Measurements from ENCODE around the gene PSAP. TPM values are rescaled to one million over a fixed set of nuclear protein-coding genes. Genes with fewer than 3 reads are reported as not detected.

Gene PSAP
- polyA plus RNA-seq, 1 donor from 2014 or later = 651 TPM

DNA sequence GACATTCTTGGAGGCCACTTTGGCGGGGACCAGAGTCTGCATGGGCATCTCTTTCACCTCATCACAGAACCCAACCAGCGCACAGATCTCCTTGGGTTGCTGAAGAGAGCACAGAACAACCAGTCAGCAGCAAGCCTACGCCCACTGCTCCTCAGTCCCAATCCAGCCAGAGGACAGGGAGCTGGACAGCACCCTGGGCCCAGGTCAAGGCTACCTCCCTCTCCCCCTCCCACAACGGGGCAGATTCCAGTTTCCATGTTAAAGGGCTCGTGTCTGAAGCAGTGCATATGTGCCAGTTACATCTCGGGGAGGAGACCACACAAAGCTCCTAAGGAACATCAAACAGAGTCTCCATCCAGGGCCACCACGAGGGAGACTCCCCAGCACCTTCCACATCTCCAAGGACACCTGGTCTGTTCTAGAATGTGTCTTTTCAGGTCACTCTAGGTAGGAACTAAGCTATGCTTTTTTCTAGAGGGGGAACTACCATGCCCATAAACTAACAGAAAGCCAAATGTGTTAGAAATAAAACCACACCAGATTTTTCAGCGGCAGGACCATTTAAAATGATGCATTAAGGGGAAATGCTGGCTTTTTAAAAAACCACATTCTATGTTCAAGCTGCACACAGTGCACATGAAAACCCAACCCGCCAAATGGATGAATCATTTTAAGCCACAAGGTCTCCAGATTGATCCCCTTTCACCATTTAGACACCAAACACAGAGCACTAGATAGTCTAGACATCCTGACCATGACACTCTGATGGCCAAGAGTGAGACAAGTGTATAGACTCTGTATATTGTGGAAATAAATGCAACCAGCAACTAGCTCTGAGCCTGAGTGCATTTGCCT, 28.9 kb downstream of the PSAP start:
- Histone ChIP-seq H2AFZ (ENCODE audit: low read depth, low read length) (no peak overlapping the region), H3K4me3 (ENCODE audit: low read length) (no peak overlapping the region), H3K27me3 (ENCODE audit: insufficient read depth, low read depth, low read length) (no peaks in the 10 kb centered on the region), H3K9me2 (ENCODE audit: insufficient read depth, low read length) (no peaks in the 10 kb centered on the region), H3K36me3 (ENCODE audit: insufficient read depth, low read length) (peaks cover 9% of the 10 kb centered on the region), H3K4me2 (ENCODE audit: low read length) (no peak overlapping the region), H3K9ac (ENCODE audit: low read length) (no peak overlapping the region), H3K27ac (ENCODE audit: low read length) (no peak overlapping the region), H3K9me3 (ENCODE audit: low read length) (no peaks in the 10 kb centered on the region), H3F3A (ENCODE audit: insufficient read depth, low read length, poor library complexity, severe bottlenecking) (no peaks in the 10 kb centered on the region), H3K79me2 (replicated peaks; ENCODE audit: insufficient read depth, low read length) (no peaks in the 10 kb centered on the region), H4K20me1 (ENCODE audit: insufficient read depth) (no peaks in the 10 kb centered on the region)
- TF ChIP-seq MXI1 (conservative IDR thresholded peaks at IDR 0.05; ENCODE audit: poor library complexity, severe bottlenecking) = no peak
- TF ChIP-seq SMC3 (conservative IDR thresholded peaks at IDR 0.05; ENCODE audit: poor library complexity) = no peak
- no peak for TF ChIP-seq EP300 (conservative IDR thresholded peaks at IDR 0.05; ENCODE audit: poor library complexity, severe bottlenecking)
- no peak for TF ChIP-seq TAF1 (IDR thresholded peaks at IDR 0.05; ENCODE audit: low read depth)
- TF ChIP-seq POLR2AphosphoS5 (IDR thresholded peaks at IDR 0.05) = no peak
- TF ChIP-seq, protein P1, sequence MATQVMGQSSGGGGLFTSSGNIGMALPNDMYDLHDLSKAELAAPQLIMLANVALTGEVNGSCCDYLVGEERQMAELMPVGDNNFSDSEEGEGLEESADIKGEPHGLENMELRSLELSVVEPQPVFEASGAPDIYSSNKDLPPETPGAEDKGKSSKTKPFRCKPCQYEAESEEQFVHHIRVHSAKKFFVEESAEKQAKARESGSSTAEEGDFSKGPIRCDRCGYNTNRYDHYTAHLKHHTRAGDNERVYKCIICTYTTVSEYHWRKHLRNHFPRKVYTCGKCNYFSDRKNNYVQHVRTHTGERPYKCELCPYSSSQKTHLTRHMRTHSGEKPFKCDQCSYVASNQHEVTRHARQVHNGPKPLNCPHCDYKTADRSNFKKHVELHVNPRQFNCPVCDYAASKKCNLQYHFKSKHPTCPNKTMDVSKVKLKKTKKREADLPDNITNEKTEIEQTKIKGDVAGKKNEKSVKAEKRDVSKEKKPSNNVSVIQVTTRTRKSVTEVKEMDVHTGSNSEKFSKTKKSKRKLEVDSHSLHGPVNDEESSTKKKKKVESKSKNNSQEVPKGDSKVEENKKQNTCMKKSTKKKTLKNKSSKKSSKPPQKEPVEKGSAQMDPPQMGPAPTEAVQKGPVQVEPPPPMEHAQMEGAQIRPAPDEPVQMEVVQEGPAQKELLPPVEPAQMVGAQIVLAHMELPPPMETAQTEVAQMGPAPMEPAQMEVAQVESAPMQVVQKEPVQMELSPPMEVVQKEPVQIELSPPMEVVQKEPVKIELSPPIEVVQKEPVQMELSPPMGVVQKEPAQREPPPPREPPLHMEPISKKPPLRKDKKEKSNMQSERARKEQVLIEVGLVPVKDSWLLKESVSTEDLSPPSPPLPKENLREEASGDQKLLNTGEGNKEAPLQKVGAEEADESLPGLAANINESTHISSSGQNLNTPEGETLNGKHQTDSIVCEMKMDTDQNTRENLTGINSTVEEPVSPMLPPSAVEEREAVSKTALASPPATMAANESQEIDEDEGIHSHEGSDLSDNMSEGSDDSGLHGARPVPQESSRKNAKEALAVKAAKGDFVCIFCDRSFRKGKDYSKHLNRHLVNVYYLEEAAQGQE (IDR thresholded peaks at IDR 0.05; ENCODE audit: borderline replicate concordance) = no peak
- no peak for TF ChIP-seq EZH2 (IDR thresholded peaks at IDR 0.05; ENCODE audit: borderline replicate concordance, insufficient read depth, low read length, poor library complexity, severe bottlenecking)
- no peak for TF ChIP-seq RAD21 (conservative IDR thresholded peaks at IDR 0.05)
- TF ChIP-seq, protein P2, sequence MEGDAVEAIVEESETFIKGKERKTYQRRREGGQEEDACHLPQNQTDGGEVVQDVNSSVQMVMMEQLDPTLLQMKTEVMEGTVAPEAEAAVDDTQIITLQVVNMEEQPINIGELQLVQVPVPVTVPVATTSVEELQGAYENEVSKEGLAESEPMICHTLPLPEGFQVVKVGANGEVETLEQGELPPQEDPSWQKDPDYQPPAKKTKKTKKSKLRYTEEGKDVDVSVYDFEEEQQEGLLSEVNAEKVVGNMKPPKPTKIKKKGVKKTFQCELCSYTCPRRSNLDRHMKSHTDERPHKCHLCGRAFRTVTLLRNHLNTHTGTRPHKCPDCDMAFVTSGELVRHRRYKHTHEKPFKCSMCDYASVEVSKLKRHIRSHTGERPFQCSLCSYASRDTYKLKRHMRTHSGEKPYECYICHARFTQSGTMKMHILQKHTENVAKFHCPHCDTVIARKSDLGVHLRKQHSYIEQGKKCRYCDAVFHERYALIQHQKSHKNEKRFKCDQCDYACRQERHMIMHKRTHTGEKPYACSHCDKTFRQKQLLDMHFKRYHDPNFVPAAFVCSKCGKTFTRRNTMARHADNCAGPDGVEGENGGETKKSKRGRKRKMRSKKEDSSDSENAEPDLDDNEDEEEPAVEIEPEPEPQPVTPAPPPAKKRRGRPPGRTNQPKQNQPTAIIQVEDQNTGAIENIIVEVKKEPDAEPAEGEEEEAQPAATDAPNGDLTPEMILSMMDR (IDR thresholded peaks at IDR 0.05; ENCODE audit: poor library complexity, severe bottlenecking) = no peak

DNA sequence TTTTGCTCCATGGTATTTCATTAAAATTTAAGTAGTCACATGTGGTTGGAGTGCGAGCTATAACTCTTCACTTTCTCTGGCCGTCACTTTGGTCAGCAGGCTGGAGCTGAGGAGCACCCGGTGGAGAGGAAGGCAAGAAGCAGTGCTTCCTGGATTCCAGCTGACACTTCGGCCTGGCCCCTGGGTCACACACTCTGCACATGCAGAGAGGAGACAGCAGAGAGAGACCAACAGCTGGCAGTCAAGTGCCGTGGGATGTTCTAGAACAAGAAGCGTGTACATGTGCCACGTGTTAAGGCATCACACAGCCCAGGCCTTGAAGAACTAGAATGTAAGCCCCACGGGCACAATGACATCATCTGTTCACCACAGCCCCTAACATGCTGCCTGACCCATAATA, 30.1 kb downstream of the PSAP start:
- H3K27me3 ChIP-seq (ENCODE audit: insufficient read depth, low read depth, low read length) = no peaks in the 10 kb centered on the region
- no peaks in the 10 kb centered on the region for H3K9me3 ChIP-seq (ENCODE audit: low read length)
- no peak overlapping the region for H3K27ac ChIP-seq (ENCODE audit: low read length)
- H3K9me2 ChIP-seq (ENCODE audit: insufficient read depth, low read length) = no peaks in the 10 kb centered on the region
- H3K9ac ChIP-seq (ENCODE audit: low read length) = no peak overlapping the region
- H3K4me2 ChIP-seq (ENCODE audit: low read length) = no peak overlapping the region
- H3K36me3 ChIP-seq (ENCODE audit: insufficient read depth, low read length) = peaks cover 9% of the 10 kb centered on the region
- TF ChIP-seq EP300 (conservative IDR thresholded peaks at IDR 0.05; ENCODE audit: poor library complexity, severe bottlenecking) (no peak), POLR2AphosphoS5 (IDR thresholded peaks at IDR 0.05) (no peak), MXI1 (conservative IDR thresholded peaks at IDR 0.05; ENCODE audit: poor library complexity, severe bottlenecking) (no peak), EZH2 (IDR thresholded peaks at IDR 0.05; ENCODE audit: borderline replicate concordance, insufficient read depth, low read length, poor library complexity, severe bottlenecking) (no peak), TAF1 (IDR thresholded peaks at IDR 0.05; ENCODE audit: low read depth) (no peak), RAD21 (conservative IDR thresholded peaks at IDR 0.05) (no peak), SMC3 (conservative IDR thresholded peaks at IDR 0.05; ENCODE audit: poor library complexity) (no peak)
- TF ChIP-seq, protein P1 (IDR thresholded peaks at IDR 0.05; ENCODE audit: borderline replicate concordance) = no peak
- TF ChIP-seq, protein P2 (IDR thresholded peaks at IDR 0.05; ENCODE audit: poor library complexity, severe bottlenecking) = no peak
- H3K4me3 ChIP-seq (ENCODE audit: low read length) = no peak overlapping the region
- no peaks in the 10 kb centered on the region for H3K79me2 ChIP-seq (replicated peaks; ENCODE audit: insufficient read depth, low read length)
- H2AFZ ChIP-seq (ENCODE audit: low read depth, low read length) = no peak overlapping the region
- no peaks in the 10 kb centered on the region for H3F3A ChIP-seq (ENCODE audit: insufficient read depth, low read length, poor library complexity, severe bottlenecking)
- no peaks in the 10 kb centered on the region for H4K20me1 ChIP-seq (ENCODE audit: insufficient read depth)

Measured in neural cell (in vitro differentiated cells).